ENCODE data around the gene TRIM40. TPM values are rescaled to one million over a fixed set of nuclear protein-coding genes. Genes with fewer than 3 reads are reported as not detected.
A peak's percentile ranks its signal among the peaks of the same experiment; 100 is the strongest.

TRIM40 gene
- total RNA-seq, 1 experiment from 2014 or later, result not detected

- Histone ChIP-seq H3K4me1 (ENCODE audit: control insufficient read depth in 1 of 2, insufficient read depth in 2 of 2, low read length in 2 of 2) (peaks cover 8 to 22% of the 10 kb centered on the region in 2 experiments; a peak in 3 of 4 replicates), H3K36me3 (ENCODE audit: control insufficient read depth in 1 of 2, insufficient read depth in 2 of 2, low read length in 2 of 2) (no peaks in the 10 kb centered on the region), H4K20me1 (ENCODE audit: insufficient read depth) (no peaks in the 10 kb centered on the region), H3K4me2 (ENCODE audit: low read length) (peak overlapping the region; percentile 62), H3K79me2 (ENCODE audit: insufficient read depth, low read length) (no peaks in the 10 kb centered on the region), H3K27ac (ENCODE audit: low read depth, low read length) (no peak overlapping the region), H3K9me3 (ENCODE audit: control insufficient read depth in 1 of 2, insufficient read depth in 1 of 2, low read depth in 1 of 2, low read length in 2 of 2) (no peaks in the 10 kb centered on the region), H3K9ac (ENCODE audit: low read length) (no peak overlapping the region), H2AFZ (ENCODE audit: low read depth, low read length, poor library complexity, severe bottlenecking) (peak overlapping the region; percentile 86), H3K4me3 (replicated peaks in 1 of 2; ENCODE audit: low read depth in 1 of 2, low read length in 2 of 2) (peak overlapping the region in 1 of 2 experiments; percentile 17; a peak in 1 of 4 replicates), H3K27me3 (ENCODE audit: insufficient read depth, low read length) (no peaks in the 10 kb centered on the region), H3K9me2 (ENCODE audit: insufficient read depth) (no peaks in the 10 kb centered on the region)
- RAD21 ChIA-PET (ENCODE audit: low non-redundant PET in 1 of 2, low total read pairs in 2 of 2, uncharacterized antibody in 2 of 2, unreplicated experiment in 2 of 2), result interaction anchor here (1.0 to 1.8 kb wide), 2 partner anchors 28 kb away, joined by 4 to 6 read pairs; no protein-coding TSS in a partner anchor
- DNase-seq (ENCODE audit: low read depth, low spot score) (peak; percentile 76), ATAC-seq (peak; percentile 98)
- POLR2A ChIA-PET, result no interaction called here
- TF ChIP-seq CBX3 (IDR thresholded peaks at IDR 0.05; ENCODE audit: low read depth) (peak; percentile 75; the same call in 1 of the 2 replicates), MAX (IDR thresholded peaks at IDR 0.05) (no peak), FOSL1 (IDR thresholded peaks at IDR 0.05; ENCODE audit: low read depth) (no peak), CTCF (IDR thresholded peaks at IDR 0.05 in 2 of 3, conservative IDR thresholded peaks at IDR 0.05 in 1 of 3; ENCODE audit: borderline replicate concordance in 1 of 3, insufficient read depth in 1 of 3, low read depth in 2 of 3, low read length in 2 of 3) (peak; percentile 99 to 100 (median 100)), POLR2AphosphoS5 (IDR thresholded peaks at IDR 0.05; ENCODE audit: low read depth, low read length) (peak; percentile 33; the same call in 1 of the 2 replicates), EGR1 (IDR thresholded peaks at IDR 0.05; ENCODE audit: low read depth) (no peak), EZH2 (IDR thresholded peaks at IDR 0.05) (no peak), JUND (IDR thresholded peaks at IDR 0.05) (no peak), RAD21 (IDR thresholded peaks at IDR 0.05; ENCODE audit: low read depth) (peak; percentile 91), SIN3A (IDR thresholded peaks at IDR 0.05; ENCODE audit: low read depth) (no peak), EZH2phosphoT487 (IDR thresholded peaks at IDR 0.05; ENCODE audit: borderline replicate concordance) (no peak)
- CTCF ChIA-PET, result interaction anchor here (0.7 to 6.0 kb wide), 15 partner anchors 9 to 481 kb away, joined by 3 to 105 read pairs (median 5); no protein-coding TSS in a partner anchor
- no TSS peak for BruUV-seq (replicated peaks)
- intact Hi-C loops (cut with micrococcal nuclease), result loop anchor here (1.0 kb wide), 1 partner anchor 28 kb away; no protein-coding TSS in a partner anchor
These were observed 4.8 kb upstream of the TRIM40 start for GRCh38 chr6:30130887-30131862.

All from HCT116 (cell line).